COR-L47 (cell line): Measurements from ENCODE around the gene DCAF11.

Source experiments
- DNase-seq: peaks from one replicate; lab custom pipeline; 2025; lab: John Stamatoyannopoulos, UW

DCAF11 gene

GRCh38 chr14:24160850-24161804, 46.5 kb downstream of the DCAF11 start, which contains the start of gene IRF9:
TSS of gene IRF9 (plus strand) at chr14:24161265. CDS start at chr14:24162145, 880 bp downstream.
- peak; percentile 94 for DNase-seq

GRCh38 chr14:24162093-24162492, 47.5 kb downstream of the DCAF11 start:
- no peak for DNase-seq

- DNase-seq, result no peak
Measured at GRCh38 chr14:24164518-24164991, 50.0 kb downstream of the DCAF11 start.

- no peak for DNase-seq
Measured at GRCh38 chr14:24165785-24166184, 51.2 kb downstream of the DCAF11 start.

GRCh38 chr14:24167469-24168114, 53.0 kb downstream of the DCAF11 start:
- DNase-seq, result no peak

GRCh38 chr14:24171422-24172260, 57.1 kb downstream of the DCAF11 start, which contains the start of gene REC8:
TSS of gene REC8 (plus strand) at chr14:24172080. CDS start at chr14:24172553, 473 bp downstream.
- DNase-seq, result peak; percentile 99

- DNase-seq, result peak; percentile 50
Measured at GRCh38 chr14:24172261-24172860, 57.8 kb downstream of the DCAF11 start.

- peak; percentile 18 for DNase-seq
Measured at GRCh38 chr14:24172871-24173281, 58.3 kb downstream of the DCAF11 start.
